Measurements from ENCODE around the gene LEMD2.

DNA sequence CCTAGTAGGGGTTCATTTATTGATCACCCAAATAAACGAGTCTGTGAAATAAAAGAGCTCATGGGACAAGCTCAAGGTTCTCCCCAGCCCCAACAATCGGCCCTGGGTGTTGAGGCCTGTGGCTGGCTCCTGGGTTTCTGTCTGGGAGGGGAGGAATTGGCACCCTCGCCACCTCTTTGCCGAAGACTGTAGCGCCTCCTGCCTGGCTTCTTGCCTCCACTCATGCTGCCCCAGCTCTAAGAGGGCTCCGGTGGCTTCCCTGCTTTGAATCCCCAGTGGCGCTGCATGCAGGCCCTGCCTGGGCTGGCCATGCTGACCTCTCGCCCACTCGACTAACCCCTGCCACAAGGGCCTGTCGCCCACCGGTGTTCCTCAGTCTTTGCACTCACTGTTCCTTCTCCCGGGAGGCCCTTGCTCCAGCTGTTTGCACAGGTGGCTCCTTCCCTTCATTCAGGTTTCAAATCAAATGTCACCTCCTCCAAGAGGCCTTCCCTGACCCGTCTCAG is 9.5 kb upstream of the LEMD2 start:
- TF ChIP-seq, protein P1, sequence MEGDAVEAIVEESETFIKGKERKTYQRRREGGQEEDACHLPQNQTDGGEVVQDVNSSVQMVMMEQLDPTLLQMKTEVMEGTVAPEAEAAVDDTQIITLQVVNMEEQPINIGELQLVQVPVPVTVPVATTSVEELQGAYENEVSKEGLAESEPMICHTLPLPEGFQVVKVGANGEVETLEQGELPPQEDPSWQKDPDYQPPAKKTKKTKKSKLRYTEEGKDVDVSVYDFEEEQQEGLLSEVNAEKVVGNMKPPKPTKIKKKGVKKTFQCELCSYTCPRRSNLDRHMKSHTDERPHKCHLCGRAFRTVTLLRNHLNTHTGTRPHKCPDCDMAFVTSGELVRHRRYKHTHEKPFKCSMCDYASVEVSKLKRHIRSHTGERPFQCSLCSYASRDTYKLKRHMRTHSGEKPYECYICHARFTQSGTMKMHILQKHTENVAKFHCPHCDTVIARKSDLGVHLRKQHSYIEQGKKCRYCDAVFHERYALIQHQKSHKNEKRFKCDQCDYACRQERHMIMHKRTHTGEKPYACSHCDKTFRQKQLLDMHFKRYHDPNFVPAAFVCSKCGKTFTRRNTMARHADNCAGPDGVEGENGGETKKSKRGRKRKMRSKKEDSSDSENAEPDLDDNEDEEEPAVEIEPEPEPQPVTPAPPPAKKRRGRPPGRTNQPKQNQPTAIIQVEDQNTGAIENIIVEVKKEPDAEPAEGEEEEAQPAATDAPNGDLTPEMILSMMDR (IDR thresholded peaks at IDR 0.05): no peak
- TF ChIP-seq POLR2A (IDR thresholded peaks at IDR 0.05): no peak

All from esophagus squamous epithelium (tissue), 4 donors.